GM23338 (cell line): ENCODE data around the gene DYRK1A.

Source experiments
- REST ChIP-seq: IDR thresholded peaks from one replicate; pipeline ENCODE4 v1.6.1; 2018; ENCODE audit warnings: antibody characterized with exemption; ENCODE audit not compliant: unreplicated experiment
- STAT1 ChIP-seq: IDR thresholded peaks from one replicate; pipeline ENCODE4 v1.6.1; 2016; ENCODE audit warnings: antibody characterized with exemption; ENCODE audit not compliant: unreplicated experiment
- TF ChIP-seq, protein P1 (sequence below), 2 experiments: fragments of 200-600 bp in 1 of 2; sonication (generic) in 1 of 2; conservative IDR thresholded peaks; 2 replicates each; pipeline versions ENCODE4 v1.5.1 to v1.6.1; 2016 to 2017; ENCODE audit warnings: antibody characterized with exemption in 2 of 2, low read depth in 2 of 2, mild to moderate bottlenecking in 2 of 2, moderate library complexity in 1 of 2

- TF ChIP-seq, protein P1, sequence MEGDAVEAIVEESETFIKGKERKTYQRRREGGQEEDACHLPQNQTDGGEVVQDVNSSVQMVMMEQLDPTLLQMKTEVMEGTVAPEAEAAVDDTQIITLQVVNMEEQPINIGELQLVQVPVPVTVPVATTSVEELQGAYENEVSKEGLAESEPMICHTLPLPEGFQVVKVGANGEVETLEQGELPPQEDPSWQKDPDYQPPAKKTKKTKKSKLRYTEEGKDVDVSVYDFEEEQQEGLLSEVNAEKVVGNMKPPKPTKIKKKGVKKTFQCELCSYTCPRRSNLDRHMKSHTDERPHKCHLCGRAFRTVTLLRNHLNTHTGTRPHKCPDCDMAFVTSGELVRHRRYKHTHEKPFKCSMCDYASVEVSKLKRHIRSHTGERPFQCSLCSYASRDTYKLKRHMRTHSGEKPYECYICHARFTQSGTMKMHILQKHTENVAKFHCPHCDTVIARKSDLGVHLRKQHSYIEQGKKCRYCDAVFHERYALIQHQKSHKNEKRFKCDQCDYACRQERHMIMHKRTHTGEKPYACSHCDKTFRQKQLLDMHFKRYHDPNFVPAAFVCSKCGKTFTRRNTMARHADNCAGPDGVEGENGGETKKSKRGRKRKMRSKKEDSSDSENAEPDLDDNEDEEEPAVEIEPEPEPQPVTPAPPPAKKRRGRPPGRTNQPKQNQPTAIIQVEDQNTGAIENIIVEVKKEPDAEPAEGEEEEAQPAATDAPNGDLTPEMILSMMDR (conservative IDR thresholded peaks at IDR 0.05; ENCODE audit: low read depth in 2 of 2), result no peak
- TF ChIP-seq REST, result no peak
- no peak for TF ChIP-seq STAT1
These were observed 27.7 kb upstream of the DYRK1A start for GRCh38 chr21:37338671-37339551.
